CD4-positive, alpha-beta T cell treated with Interleukin-4 for 4 hours (primary cell): Measurements from ENCODE around the gene LCAT.
A peak's percentile ranks its signal among the peaks of the same experiment; 100 is the strongest.

Experiments used
- DNase-seq: peaks from one replicate; pipeline ENCODE4 v3.0.0-alpha.2; 2020

Gene LCAT

GRCh38 chr16:67909056-67909742, 34.7 kb downstream of the LCAT start:
- no peak for DNase-seq

GRCh38 chr16:67907397-67908180, 36.3 kb downstream of the LCAT start:
- DNase-seq = no peak

DNA sequence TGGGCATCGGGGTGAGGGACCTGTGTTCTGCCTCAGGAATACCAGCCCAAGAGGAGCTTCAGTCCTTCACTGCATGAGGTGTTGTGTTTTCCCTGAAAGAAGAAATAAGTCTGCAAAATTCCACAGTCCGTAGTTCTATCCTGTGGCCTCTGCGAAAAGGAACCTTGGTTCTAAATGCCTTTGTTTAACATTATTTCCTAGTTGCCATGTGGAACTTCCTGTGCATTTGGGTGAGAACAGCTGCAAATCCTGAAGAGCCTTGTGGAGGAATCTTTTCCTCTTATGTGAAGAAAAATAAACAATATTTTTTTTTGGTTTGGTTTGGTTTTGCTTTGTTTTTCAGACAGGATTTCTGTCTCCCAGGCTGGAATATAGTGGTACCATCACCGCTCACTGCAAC, 41.1 kb downstream of the LCAT start:
- DNase-seq = no peak

- DNase-seq = no peak
Measured at GRCh38 chr16:67901734-67902133, 42.2 kb downstream of the LCAT start.

DNA sequence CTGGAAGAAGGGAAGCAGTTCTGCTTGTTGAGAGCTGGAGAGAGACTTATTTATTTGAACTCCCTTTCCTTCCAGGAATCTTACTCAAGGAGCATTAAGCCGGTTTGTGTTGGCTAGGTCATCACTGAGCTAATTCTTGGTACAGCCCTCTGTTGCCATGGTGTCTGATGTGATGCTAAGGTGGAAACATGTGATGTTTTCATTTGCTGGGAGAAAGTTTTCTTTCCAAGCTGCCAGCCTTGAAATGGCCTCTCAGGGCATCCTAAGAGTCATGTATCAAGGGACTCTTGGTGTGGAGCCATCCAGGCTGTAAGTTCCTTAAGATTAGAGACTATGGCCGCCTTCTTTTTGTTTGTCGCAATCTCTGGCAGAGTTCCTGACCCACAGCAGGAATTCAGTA, 46.7 kb downstream of the LCAT start:
- no peak for DNase-seq

DNA sequence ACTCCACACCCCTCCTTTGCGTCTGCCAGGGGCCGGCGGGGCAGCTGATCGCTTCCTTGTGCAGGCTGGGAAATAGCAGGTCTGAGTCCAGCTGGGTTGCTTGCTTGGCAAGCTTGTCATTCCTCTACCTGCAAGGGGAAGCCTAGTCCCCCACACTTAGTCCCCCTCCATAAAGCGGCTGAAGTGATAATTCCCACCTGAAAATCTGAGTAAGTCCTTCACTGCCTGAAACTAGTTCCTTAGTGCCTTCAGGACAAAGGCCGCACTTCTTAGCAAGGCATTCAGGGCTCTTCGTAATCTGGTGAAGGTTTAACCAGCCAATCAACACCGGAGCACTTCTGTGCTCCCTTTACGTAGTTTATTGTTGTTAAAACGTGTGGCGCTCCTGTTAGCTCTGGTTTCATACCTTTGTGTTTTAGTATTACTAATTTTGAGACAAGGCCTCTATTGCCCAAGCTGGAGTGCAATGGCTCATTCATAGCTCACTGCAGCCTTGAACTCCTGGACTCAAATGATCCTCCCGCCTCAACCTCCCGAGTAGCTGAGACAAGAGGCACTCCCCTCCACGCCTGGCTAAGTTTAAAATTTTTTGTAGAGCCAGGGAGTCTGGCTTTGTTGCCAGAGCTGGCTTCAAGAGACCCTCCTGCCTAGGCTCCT, 50.0 kb downstream of the LCAT start:
- no peak for DNase-seq

DNA sequence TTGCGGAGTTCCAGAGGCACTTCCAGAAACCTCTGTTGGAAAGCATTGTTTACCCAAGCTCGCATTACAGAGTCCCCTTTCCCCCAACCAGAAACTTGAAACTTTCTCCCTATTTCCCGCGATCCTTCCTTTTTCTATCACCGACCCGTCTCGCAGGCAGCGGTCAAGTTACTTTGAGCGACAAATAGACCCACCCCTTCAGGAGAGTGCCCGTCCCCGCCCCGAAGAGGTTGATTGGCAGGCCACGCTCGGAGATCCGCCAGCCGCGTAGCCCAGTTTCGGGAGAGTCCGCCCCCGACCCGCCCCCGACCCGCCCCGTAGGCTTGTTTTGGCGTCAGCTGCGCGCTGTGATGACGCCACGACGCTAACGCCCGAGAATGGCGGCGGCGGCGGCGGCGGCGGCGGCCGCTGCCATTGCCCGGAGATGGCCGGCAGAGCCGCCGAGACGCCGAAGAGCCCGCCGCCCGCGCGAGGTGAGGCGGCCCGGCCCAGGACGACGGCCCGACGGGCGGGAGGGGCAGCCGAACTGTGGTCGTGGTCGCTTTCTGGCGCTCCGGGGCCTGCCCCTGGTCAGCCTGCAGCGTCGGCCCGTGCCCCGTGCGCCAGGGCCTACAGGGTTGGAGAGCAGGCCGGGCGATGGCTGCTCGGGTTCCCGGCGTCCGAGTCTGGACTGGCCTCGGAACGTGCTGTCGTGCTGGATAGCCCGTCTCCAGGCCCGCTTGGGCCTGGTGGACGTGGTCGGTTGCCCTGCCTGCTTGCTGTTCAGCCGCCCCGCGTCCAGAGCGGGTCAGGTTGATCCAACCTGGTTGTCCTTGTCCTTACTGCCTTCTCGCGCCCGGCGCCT, 50.8 kb downstream of the LCAT start, which contains the start of gene PSKH1:
Gene PSKH1 (plus strand): TSS at position 356 of the 844 bp plus-strand sequence. CDS start 15,496 bp downstream, outside the sequence.
- peak; percentile 90 for DNase-seq

DNA sequence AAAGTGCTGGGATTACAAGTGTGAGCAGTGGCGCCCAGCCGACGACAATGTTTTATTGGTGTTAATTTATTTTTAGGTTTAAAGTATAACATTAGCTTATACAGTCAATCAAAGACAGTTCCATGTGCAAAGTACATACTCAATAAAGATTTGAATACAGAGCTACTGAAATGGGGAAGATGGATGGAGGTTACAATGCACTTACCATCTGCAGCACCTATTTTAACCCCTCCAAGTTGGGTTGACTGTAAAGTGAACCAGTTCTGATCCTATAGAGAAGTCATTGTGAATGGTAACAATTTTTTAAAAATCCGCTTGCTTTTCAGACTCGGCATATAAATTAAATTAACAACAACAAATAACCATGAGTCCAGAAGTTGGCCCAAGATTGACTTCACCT, 51.5 kb downstream of the LCAT start:
- DNase-seq = no peak
